Panc1 (cell line): ENCODE measurements around the gene GRK3. TPM values are rescaled to one million over a fixed set of nuclear protein-coding genes. Genes with fewer than 3 reads are reported as not detected.

ENCODE experiments used
- ATAC-seq: fragments of 200-7000 bp; cut with Tn5 transposase; 2 replicates; pipeline ENCODE4 v1.9.1; 2020; ENCODE audit warnings: mild to moderate bottlenecking, moderate library complexity
- BruUV-seq: library from RNA; stranded (reverse); fragments of 400-500 nt; replicated peaks from 2 replicates; lab custom pipeline; 2021; lab: Mats Ljungman, UMichigan
- CTCF ChIA-PET: fragments of 300-600 bp; sonication (Branson Sonifier 250); formaldehyde crosslinking; loops from one replicate; lab custom pipeline; 2022; ENCODE audit warnings: antibody characterized with exemption; lab: Charles Lee
- POLR2A ChIA-PET: fragments of 300-600 bp; sonication (Branson Sonifier 250); formaldehyde crosslinking; loops from one replicate; lab custom pipeline; 2022; ENCODE audit warnings: antibody characterized with exemption; lab: Charles Lee
- DNase-seq: peaks from one replicate; pipeline ENCODE4 v3.0.0-alpha.2; 2010; ENCODE audit warnings: low read depth, low spot score
- H3K27ac ChIP-seq: 2 replicates; pipeline ENCODE4 v1.5.1; 2011; ENCODE audit warnings: mild to moderate bottlenecking, low read length, inconsistent platforms
- H3K27me3 ChIP-seq: fragments of 200-500 bp; sonication (Bioruptor generic); 2 replicates; pipeline ENCODE4 v1.6.0; 2014; ENCODE audit warnings: low read length, inconsistent platforms; ENCODE audit not compliant: control insufficient read depth, insufficient read depth
- H3K36me3 ChIP-seq: fragments of 200-500 bp; sonication (Bioruptor generic); 2 replicates; pipeline ENCODE4 v1.5.1; 2014; ENCODE audit warnings: inconsistent platforms, mild to moderate bottlenecking, low read length, moderate library complexity; ENCODE audit not compliant: control insufficient read depth, insufficient read depth
- H3K4me1 ChIP-seq: 2 replicates; pipeline ENCODE4 v1.5.1; 2011; ENCODE audit warnings: inconsistent platforms, mild to moderate bottlenecking, low read length, moderate library complexity; ENCODE audit not compliant: control insufficient read depth, insufficient read depth
- H3K4me3 ChIP-seq, 2 experiments: 2 replicates each; pipeline ENCODE4 v1.5.1; 2011 to 2012; ENCODE audit warnings: low read depth in 2 of 2, low read length in 2 of 2, mild to moderate bottlenecking in 2 of 2, inconsistent platforms in 1 of 2, moderate library complexity in 1 of 2
- H3K9me3 ChIP-seq: fragments of 200-500 bp; sonication (Bioruptor generic); 2 replicates; pipeline ENCODE4 v1.5.1; 2014; ENCODE audit warnings: low read depth, mild to moderate bottlenecking, inconsistent platforms, low read length, moderate library complexity; ENCODE audit not compliant: control insufficient read depth, insufficient read depth
- CTCF ChIP-seq: fragments of 450-650 bp; IDR thresholded peaks from 2 replicates; pipeline ENCODE4 v1.5.1; 2017; ENCODE audit warnings: mild to moderate bottlenecking
- POLR2AphosphoS5 ChIP-seq: IDR thresholded peaks from 2 replicates; pipeline ENCODE4 v1.6.1; 2012; ENCODE audit warnings: mild to moderate bottlenecking, low read depth, low read length, moderate library complexity
- REST ChIP-seq, 2 experiments: IDR thresholded peaks; 2 replicates each; pipeline ENCODE4 v1.6.1; 2011 to 2012; ENCODE audit warnings: low read depth in 2 of 2, control low read depth in 1 of 2, low read length in 1 of 2, mild to moderate bottlenecking in 1 of 2, moderate library complexity in 1 of 2; ENCODE audit not compliant: insufficient read depth in 1 of 2
- SIN3A ChIP-seq: IDR thresholded peaks from 2 replicates; pipeline ENCODE4 v1.6.1; 2012; ENCODE audit warnings: low read depth, mild to moderate bottlenecking, low read length, moderate library complexity, borderline replicate concordance; ENCODE audit not compliant: insufficient read depth
- TCF7L2 ChIP-seq: IDR thresholded peaks from 2 replicates; pipeline ENCODE4 v1.6.1; 2011; ENCODE audit warnings: mild to moderate bottlenecking, low read depth, low read length, inconsistent platforms
- in situ Hi-C: cut with HindIII; loops from 2 replicates; pipeline ENCODE4 v1.10.0; 2016; ENCODE audit warnings: low sequenced_read_pairs, low pct_unique_long_range_greater_than_20kb
- intact Hi-C: fragments of 100-400 bp; cut with micrococcal nuclease; formaldehyde crosslinking; loops from one replicate; pipeline ENCODE4 v1.10.0; 2022; ENCODE audit not compliant: unreplicated experiment
- total RNA-seq: library from RNA; stranded (reverse); gene quantifications from one replicate; pipeline ENCODE4 v1.2.1, GENCODE V29; 2021; ENCODE audit not compliant: unreplicated experiment

GRK3 gene
- total RNA-seq, 1 experiment from 2014 or later = 12.0 TPM

GRCh38 chr22:25735650-25736049, 171.2 kb downstream of the GRK3 start:
- intact Hi-C loops = no loop called here
- H3K27ac ChIP-seq = no peak overlapping the region
- H3K4me3 ChIP-seq = no peak overlapping the region
- H3K4me1 ChIP-seq = no peaks in the 10 kb centered on the region
- ATAC-seq = no peak
- in situ Hi-C loops = no loop called here
- H3K27me3 ChIP-seq = no peaks in the 10 kb centered on the region
- DNase-seq = no peak
- H3K36me3 ChIP-seq = no peaks in the 10 kb centered on the region
- H3K9me3 ChIP-seq = no peaks in the 10 kb centered on the region
- ChIA-PET POLR2A (no interaction called here), CTCF (no interaction called here)
- no TSS peak for BruUV-seq
- TF ChIP-seq REST (IDR thresholded peaks at IDR 0.05; ENCODE audit: insufficient read depth in 1 of 2, low read depth in 2 of 2, low read length in 1 of 2) = no peak
- TF ChIP-seq TCF7L2 = no peak
- TF ChIP-seq POLR2AphosphoS5 = no peak
- no peak for TF ChIP-seq CTCF
- TF ChIP-seq SIN3A = no peak

- intact Hi-C loops (no loop called here), in situ Hi-C loops (no loop called here)
- H3K27ac ChIP-seq = no peak overlapping the region
- no peaks in the 10 kb centered on the region for H3K27me3 ChIP-seq
- BruUV-seq = no TSS peak
- TF ChIP-seq SIN3A (no peak), POLR2AphosphoS5 (no peak), TCF7L2 (no peak), CTCF (no peak), REST (IDR thresholded peaks at IDR 0.05; ENCODE audit: insufficient read depth in 1 of 2, low read depth in 2 of 2, low read length in 1 of 2) (no peak)
- ChIA-PET POLR2A (no interaction called here), CTCF (no interaction called here)
- no peaks in the 10 kb centered on the region for H3K9me3 ChIP-seq
- H3K4me3 ChIP-seq = no peak overlapping the region
- ATAC-seq = no peak
- DNase-seq = no peak
- no peaks in the 10 kb centered on the region for H3K4me1 ChIP-seq
- H3K36me3 ChIP-seq = no peaks in the 10 kb centered on the region
These were observed 172.0 kb downstream of the GRK3 start for GRCh38 chr22:25736378-25737011.
